HG03139 (cell line): ENCODE data around the gene SKAP2.
"Not testable (repeated sequence)": the region's sequence is repeated elsewhere in the genome, so short reads cannot be mapped to it uniquely, and the experiment has no call there.

Experiments used
- ATAC-seq: cut with Tn5 transposase; IDR thresholded peaks from one replicate; pipeline ENCODE4 v1.9.1; 2021; ENCODE audit not compliant: unreplicated experiment

The SKAP2 gene

DNA sequence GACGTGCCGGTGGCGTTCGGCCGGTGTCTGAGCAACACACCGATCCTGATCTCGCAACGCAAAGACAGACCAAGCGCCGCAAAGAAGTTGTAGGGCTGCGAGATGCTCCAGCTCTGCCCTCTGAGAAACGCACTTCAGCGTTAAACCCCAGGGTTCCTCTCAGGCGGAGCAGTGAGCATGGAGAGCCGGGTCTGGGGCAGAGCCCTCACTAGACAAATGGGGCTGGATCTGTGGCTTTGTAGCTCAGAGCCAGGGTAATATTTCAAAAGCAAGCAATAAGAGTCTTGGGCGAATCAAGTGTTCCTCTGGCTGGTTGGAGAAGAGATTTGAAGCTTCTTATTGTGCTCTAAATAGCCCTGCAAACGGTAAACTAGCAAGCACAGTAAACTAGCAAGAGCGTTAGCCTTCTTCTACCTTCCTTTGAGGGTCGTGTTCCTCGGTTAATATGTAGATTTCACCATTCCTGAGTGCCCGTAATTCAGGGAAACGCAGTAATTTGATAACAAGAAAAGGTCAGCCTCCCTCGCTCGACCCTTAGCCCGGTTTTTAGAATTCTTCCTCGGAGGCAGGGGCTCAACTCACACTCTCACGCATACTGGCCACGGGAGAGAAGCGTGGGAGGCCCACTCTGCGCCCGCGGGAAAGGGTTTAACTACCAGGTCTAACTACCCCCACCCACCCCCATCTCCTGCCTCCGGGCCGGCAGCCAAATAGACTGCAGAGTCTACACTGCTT lies 6.7 kb downstream of the SKAP2 start:
- ATAC-seq: no peak

DNA sequence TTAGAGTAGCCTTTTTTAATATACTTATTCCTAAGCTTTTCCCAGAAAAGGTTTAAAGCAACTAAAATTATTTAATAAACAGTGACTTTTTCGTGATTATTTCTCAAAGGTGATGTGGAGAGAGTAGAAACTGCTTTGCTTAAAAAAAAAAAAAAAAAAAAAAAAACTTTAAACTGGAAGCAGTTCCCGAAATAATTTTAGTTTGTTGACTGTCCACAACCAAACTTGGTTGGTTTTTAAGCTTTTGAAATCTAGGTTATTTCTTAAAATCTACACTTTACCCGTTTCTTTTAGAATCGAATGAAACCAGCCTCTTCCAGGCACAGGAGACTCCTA lies 7.3 kb downstream of the SKAP2 start:
- no peak for ATAC-seq

DNA sequence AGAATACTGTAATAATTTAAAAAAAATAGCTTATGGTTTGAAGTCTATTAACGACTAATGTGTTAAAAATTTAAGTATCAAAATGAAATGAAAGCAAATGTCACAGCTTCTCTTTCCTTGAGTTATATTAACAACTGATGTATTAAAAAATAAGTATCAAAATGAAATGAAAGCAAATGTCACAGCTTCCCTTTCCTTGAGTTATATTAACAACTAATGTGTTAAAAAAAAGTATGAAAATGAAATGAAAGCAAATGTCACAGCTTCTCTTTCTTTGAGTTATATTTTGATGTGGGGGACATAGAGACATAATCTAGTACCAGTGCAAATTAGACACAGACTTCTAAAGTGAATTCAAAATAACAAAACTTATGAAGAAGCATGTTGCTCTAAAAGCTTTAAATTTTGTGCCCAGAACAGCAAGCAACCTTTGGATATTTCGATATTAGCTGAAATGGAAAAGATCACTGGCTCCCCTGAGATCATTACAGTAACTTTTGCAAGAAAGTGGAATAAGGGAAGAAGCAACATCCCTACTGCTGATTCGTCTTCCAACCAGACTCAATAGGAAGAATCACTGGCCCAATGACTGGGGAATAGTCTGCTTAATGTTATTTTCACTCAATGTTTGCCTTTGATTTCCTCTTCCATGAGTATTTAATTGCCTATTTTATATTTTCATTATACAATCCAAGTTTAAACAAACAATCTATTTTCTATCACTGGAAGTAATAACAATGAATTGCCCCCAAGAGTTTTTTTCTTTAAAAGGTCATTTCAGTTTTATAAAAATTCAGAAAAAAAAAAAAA lies 8.0 kb downstream of the SKAP2 start:
- ATAC-seq: no peak

DNA sequence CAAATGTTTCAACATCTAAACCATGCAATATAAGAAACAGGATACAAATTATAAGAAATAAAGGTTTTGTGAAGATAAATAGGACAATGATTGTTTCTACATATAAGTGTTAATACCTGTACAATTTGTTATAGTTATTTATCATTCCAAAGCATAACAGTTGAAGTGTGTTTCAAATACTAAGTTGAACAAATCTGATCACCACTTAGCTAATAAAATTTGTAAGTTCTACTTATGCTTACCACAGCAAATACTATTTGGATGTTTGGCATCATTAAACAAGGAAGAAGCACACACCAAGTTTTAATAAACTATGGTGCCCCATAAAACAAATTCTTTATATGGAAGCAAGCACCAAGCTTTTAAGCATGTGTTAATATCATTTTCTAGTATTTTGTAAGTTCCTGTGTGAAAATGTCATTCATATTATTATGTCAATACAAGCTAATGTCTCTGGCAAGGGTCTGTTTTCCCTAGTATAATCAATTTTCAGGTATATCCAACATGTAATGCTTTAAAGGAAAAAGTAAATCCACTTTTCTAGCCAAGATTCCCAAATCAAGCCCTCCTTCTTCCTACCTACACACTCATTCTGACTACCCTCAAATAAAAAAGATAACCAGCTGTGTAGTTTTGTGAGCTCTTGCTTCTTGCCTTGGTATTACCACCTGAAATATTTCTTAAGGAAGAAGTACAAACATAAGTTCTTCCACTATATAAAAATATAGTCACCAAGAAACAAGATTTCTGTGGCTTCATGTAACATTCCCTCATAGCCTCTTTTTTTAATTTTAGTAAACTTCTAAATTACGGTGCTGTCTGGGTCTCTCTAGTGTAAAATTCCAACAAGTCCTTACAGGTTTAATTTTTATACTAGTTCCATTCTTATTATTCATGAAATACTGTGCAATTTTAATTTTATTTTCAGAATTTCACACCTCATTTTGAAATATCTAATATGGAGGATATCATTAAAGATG lies 9.2 kb downstream of the SKAP2 start:
- ATAC-seq: no peak

DNA sequence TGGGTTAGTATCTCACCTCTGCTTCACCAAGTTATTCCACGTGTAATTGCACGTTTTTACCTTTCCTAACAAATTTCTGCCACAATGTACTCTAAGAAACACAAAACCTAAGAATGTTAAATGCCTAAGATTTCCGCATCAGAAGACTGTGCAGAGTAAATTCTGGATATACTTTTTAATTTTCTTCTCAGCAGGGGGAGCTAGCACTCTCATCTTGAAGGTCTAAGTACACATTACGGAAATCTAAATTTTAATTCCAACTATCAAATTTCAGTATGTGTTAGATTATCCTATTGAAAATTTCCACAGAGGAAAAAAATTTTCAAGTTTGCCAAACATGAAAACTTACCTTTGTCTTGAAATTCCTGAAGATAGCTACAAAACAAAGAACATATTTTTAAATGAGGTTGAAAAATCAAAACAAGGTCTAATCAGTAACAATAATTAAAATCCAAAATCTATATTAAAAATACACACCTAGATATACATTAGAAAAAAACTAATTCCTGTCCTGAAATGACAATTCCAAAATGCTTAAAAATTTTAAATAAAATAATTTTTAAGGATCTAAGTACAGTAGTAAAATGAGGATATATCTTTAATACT lies 10.5 kb downstream of the SKAP2 start:
- no peak for ATAC-seq

DNA sequence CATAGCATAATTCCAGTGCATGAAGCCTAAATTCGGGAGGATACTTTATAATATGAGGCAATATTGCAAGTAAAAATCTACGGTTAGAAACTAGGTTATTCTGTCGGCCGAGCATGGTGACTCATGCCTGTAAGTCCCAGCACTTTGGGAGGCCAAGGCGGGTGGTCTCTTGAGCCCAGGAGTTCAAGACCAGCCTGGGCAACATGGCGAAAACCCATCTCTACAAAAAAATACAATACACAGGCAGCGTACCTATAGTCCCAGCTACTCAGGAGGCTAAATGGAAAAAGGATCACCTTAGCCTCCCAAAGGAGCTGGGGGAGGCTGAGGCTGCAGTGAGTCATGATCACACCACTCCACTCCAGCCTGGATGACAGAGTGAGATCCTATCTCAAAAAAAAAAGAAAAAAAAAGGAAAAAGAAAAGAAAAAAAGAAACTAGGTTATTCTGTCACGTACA lies 14.2 kb downstream of the SKAP2 start:
- ATAC-seq: no peak

DNA sequence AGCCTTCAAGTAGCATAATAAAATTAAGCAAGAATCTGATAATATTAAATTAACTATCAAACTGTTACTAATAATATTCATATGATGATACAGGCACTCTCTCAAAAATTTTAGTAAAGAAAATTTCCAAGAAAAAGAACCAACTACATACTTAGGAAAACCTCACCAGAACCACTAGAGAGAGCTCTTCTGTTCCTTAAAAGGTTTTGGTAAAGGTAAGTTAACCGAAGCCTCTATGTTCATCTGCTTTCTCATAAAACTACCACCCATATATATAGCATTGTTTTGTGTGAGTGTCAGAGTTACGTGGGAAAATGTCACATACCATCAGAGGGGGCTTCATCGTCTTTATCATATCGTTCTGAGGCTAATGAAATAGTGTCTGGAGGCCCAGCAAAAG lies 20.7 kb downstream of the SKAP2 start:
- ATAC-seq: no peak

DNA sequence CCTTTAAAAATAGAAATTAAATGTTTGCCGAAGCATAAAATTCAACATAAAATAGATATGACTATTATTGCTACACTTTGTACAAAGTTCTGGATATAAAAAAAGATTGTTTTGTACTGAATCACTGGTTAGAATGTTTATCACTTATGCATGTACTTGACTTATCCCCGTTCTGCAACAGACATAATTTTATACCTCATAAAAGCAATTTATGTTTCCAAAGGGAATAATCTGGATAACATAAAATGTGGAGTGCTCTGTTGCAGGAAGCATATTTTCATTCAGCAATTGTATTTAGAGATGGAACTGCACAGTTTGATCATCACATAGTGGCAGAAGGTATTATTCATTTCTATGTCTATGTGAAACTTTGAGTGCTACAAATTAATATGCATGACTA lies 21.5 kb downstream of the SKAP2 start:
- ATAC-seq: no peak

DNA sequence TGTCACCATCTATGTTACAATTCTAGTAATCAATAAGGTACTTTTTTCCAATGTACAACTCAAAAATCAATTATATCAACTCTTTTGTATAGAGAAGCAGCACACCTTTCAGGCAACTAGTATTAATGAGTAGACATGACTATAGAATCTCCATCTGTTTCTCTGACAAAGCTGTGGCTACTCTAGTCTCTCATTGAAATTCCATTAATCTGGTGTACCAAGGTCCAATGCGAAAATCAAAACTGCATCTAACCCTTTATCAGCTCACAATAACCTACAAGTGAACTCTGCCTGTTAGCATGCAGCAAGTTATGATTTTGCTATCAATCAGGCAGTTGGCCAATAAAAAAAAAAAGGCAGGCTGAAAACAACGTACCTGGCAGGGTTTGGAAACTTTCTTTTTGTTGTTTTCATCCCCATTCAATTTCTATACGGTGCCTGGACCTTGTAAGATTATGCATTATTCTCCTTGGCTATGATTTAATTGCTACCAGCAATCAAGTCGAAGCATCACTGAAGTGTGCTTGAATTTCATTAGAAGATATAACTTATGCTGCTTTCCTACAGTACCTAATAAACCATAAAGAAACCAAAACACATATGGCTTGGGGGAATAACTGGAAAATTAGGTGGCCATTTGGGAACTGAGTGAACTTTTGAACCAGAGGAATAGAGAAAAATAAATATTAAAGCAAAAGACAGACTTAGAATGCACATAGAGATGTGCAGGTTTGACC lies 23.2 kb downstream of the SKAP2 start:
- no peak for ATAC-seq

DNA sequence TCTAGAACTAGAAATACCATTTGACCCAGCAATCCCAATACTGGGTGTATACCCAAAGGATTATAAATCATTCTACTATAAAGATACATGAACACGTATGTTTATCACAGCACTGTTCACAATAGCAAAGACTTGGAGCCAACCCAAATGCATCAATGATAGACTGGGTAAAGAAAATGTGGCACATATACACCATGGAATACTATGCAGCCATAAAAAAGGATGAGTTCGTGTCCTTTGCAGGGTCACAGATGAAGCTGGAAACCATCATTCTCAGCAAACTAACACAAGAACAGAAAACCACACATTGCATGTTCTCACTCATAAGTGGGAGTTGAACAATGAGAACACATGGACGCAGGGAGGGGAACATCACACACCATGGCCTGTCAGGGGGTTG lies 27.6 kb downstream of the SKAP2 start:
- not testable (repeated sequence) for ATAC-seq

DNA sequence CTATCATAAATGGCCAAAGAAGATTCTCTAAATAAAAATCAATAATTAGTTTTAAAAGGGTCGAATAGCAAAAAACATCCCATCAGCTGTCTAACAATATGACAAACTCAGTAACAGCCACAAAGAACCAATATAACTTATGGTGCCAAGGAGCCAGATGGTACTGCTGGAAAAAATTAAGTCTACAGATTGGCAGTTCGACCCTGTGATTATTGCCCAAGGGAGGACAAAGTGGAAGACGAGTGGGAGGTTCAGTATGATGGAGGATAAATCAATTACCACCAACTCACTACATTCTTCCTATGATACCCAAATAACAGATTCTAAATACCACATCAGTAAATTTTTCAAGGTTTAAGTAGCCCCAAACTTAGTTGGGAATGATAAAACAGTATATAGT lies 49.0 kb downstream of the SKAP2 start:
- no peak for ATAC-seq

DNA sequence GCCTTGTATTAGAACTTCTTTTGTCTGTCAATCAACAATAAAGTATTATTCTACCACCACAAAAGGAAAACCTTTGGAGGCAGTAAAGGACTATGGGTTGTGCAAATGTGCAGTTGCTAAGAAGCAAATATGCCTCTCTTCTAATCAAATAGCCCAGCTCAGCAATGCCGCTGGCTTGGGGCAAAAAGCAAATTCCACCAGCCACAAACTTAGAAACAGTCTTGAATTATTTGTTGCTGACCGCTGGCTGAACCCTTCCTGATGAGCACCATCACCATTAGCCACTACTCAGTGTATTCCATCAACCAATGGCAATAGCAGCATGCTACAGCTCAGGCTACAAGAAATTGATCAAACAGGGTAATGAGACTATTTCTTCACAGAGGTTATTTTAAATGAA lies 51.0 kb downstream of the SKAP2 start:
- ATAC-seq: no peak

DNA sequence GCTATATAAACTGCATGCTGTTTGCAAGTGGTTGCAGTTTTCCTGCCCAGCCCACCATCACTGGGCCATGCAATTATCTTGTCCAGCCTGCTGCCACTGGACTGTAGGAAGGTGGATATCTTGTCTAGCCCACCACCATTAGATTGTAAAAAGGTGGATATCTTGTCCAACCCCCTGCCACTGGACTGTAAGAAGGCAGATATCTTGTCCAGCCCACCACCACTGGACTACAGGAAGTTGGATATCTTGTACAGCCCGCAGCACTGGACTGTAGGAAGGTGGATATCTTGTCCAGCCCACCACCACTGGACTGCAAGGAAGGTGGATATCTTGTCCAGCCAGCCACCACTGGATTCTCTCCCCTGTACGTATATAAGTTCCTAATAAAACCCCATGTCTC lies 69.8 kb downstream of the SKAP2 start:
- no peak for ATAC-seq

DNA sequence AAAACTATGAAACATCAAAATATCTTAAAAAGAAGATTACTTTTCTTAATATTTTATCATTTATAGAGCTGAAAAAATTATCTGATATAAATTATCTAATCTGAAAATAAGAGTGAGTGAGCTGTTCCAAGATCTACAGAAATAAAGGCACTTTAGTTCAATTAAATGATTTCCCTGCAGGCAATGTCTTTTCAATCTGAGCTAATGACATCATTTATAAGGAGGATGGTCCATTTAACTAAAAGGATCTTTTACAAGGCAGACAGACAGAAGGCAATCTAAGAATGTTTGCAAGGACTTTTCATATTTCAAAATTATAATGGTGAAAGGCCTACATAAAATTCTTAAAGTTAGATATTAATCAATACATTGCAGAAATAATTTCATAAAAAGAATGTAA lies 71.8 kb downstream of the SKAP2 start:
- ATAC-seq: no peak

DNA sequence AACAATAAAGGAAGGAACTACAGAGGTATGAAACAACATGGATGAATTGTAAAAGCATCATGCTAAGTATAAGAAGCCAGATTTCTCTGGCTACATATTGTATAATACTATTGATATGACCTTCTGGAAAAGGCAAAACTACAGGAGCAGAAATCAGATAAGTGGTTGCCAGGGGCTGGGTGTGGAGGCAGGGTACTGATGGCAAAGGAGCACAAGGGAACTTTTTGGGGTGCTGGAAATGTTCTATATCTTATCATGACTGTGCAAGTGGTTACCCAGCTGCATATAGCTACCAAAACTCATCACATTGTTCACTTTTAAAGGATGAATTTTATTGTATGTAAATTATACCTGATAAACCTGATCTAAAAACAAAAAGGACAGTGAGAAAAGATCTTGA lies 72.4 kb downstream of the SKAP2 start:
- no peak for ATAC-seq

DNA sequence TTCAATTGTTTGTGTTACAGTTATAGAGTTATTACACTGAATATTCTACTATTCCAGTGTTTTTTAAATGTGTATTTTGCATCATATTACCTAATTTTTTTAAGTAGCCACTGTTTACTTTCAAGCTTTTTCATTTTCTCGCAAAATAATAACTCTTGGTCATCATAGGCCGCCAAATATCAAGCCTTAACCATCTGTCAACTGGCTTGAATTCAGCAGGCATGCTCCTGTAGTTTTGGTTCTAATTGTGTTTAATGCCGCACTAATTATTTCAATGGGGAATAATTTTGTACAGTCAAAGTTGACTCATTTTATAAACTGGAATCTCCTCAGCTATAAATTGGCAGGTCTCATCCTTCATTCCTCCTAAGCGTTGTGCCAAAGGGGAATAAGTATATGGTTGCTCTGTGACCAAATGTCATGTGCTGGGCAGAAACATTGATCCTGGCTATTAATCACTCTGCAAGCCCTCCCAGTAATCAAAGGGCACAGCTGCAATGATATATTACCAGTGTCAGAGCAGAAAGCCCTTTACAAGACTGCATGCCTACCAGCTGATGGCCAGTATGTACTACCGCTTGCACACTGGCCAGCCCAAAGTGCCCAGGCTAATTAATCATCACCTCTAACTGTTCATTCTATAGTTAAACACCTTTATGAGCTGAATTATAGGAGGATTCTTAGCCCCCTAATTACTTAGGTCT lies 74.8 kb downstream of the SKAP2 start:
- no peak for ATAC-seq

DNA sequence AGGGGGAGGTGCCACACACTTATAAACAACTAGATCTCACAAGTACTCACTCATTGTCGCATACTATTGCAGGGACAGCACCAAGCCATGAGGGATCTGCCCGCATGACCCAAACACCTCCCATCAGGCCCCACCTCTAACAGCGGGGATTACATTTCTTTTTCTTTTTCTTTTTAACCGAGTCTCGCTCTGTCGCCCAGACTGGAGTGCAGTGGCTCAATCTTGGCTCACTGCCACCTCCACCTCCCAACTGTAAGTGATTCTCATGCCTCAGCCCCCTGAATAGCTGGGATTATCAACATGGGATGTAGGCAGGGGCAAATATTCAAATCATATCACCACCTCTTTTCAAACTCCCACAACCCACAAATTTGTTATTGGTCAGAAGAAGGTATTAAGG lies 76.7 kb downstream of the SKAP2 start:
- ATAC-seq: no peak

DNA sequence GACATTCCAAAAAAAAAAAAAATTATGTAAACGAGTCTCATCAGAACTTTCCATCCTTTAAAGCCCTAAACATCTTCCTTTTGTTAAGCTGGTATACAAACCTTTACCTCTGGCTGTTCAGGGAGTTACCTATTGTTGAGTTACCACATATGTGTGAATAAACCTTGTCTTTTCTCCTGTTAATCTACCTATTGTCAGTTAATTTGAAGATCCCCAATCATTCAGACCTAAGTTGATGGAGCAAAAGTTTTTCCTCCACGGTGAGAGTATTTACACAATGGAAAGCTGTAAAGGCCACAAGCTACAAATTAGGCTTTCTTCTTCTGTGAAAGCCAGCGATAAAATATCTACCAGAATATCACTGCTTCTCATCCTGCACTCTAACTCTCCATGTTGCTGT lies 80.3 kb downstream of the SKAP2 start:
- no peak for ATAC-seq

DNA sequence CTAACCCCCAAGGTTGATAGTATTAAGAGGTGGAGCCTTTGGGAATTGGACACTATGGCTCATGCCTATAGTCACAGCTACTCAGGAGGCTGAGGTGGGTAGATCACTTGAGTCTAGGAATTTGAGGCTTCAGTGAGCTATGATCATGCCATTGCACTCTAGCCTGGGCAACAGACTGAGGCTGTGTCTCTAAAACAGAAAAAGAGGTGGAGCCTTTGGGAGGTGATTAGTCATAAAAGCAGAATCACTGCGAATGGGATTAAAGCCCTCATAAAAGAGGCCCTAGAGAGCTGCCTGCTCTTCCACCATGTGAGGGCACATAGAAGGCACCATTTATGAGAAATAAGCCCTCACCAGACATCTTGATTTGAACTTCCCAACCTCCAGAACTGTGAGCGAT lies 81.9 kb downstream of the SKAP2 start:
- ATAC-seq: no peak
